ENCODE results near the gene IQCK.

The IQCK gene

GRCh38 chr16:19882186-19882585 is 164.1 kb downstream of the IQCK start:
- H3K27me3 ChIP-seq (ENCODE audit: low read depth, low read length): no peaks in the 10 kb centered on the region
- no peaks in the 10 kb centered on the region for H3K36me3 ChIP-seq (replicated peaks; ENCODE audit: low read depth, low read length)
- no peak overlapping the region for H3K4me2 ChIP-seq (ENCODE audit: low read length)
- peaks cover 29% of the 10 kb centered on the region; the same call in 1 of the 2 replicates for H3K79me2 ChIP-seq (ENCODE audit: low read length)
- H3K4me3 ChIP-seq (ENCODE audit: low read length): no peak overlapping the region
- no peak overlapping the region for H3K9ac ChIP-seq (ENCODE audit: low read length)
- H4K20me1 ChIP-seq (ENCODE audit: insufficient read depth, low read length): no peaks in the 10 kb centered on the region
- no peaks in the 10 kb centered on the region for H3K9me3 ChIP-seq (ENCODE audit: insufficient read depth, low read length)
- H3K27ac ChIP-seq (ENCODE audit: low read length): no peak overlapping the region
- no peak overlapping the region for H2AFZ ChIP-seq (ENCODE audit: low read depth, low read length)
- peaks cover 30% of the 10 kb centered on the region for H3K4me1 ChIP-seq (ENCODE audit: low read length)
- no peak for TF ChIP-seq CTCF (IDR thresholded peaks at IDR 0.05; ENCODE audit: low read depth, low read length)
- no peak for TF ChIP-seq EZH2phosphoT487 (IDR thresholded peaks at IDR 0.05; ENCODE audit: low read depth)

GRCh38 chr16:19882646-19883045 is 164.6 kb downstream of the IQCK start:
- Histone ChIP-seq H3K36me3 (replicated peaks; ENCODE audit: low read depth, low read length) (no peaks in the 10 kb centered on the region), H3K79me2 (ENCODE audit: low read length) (peaks cover 29% of the 10 kb centered on the region; the same call in 1 of the 2 replicates), H4K20me1 (ENCODE audit: insufficient read depth, low read length) (no peaks in the 10 kb centered on the region), H3K9ac (ENCODE audit: low read length) (no peak overlapping the region), H3K27me3 (ENCODE audit: low read depth, low read length) (no peaks in the 10 kb centered on the region), H3K4me2 (ENCODE audit: low read length) (peak overlapping the region; percentile 33), H3K9me3 (ENCODE audit: insufficient read depth, low read length) (no peaks in the 10 kb centered on the region), H3K4me1 (ENCODE audit: low read length) (peaks cover 30% of the 10 kb centered on the region), H3K4me3 (ENCODE audit: low read length) (peak overlapping the region; percentile 77; the same call in 1 of the 2 replicates), H3K27ac (ENCODE audit: low read length) (no peak overlapping the region), H2AFZ (ENCODE audit: low read depth, low read length) (no peak overlapping the region)
- no peak for TF ChIP-seq EZH2phosphoT487 (IDR thresholded peaks at IDR 0.05; ENCODE audit: low read depth)
- no peak for TF ChIP-seq CTCF (IDR thresholded peaks at IDR 0.05; ENCODE audit: low read depth, low read length)

- peak overlapping the region; percentile 71; the same call in 1 of the 2 replicates for H3K9ac ChIP-seq (ENCODE audit: low read length)
- H3K27ac ChIP-seq (ENCODE audit: low read length): no peak overlapping the region
- H3K27me3 ChIP-seq (ENCODE audit: low read depth, low read length): no peaks in the 10 kb centered on the region
- H3K36me3 ChIP-seq (replicated peaks; ENCODE audit: low read depth, low read length): no peaks in the 10 kb centered on the region
- no peaks in the 10 kb centered on the region for H4K20me1 ChIP-seq (ENCODE audit: insufficient read depth, low read length)
- H3K4me2 ChIP-seq (ENCODE audit: low read length): peak overlapping the region; percentile 33
- H3K9me3 ChIP-seq (ENCODE audit: insufficient read depth, low read length): no peaks in the 10 kb centered on the region
- peaks cover 34% of the 10 kb centered on the region for H3K4me1 ChIP-seq (ENCODE audit: low read length)
- no peak overlapping the region for H2AFZ ChIP-seq (ENCODE audit: low read depth, low read length)
- peak overlapping the region; percentile 77 for H3K4me3 ChIP-seq (ENCODE audit: low read length)
- TF ChIP-seq CTCF (IDR thresholded peaks at IDR 0.05; ENCODE audit: low read depth, low read length): no peak
- H3K79me2 ChIP-seq (ENCODE audit: low read length): peaks cover 29% of the 10 kb centered on the region; the same call in 1 of the 2 replicates
Observed at GRCh38 chr16:19883296-19883965, 165.4 kb downstream of the IQCK start.

GRCh38 chr16:19883966-19884485 is 166.0 kb downstream of the IQCK start:
- H3K9ac ChIP-seq (ENCODE audit: low read length): peak overlapping the region; percentile 71

More at GRCh38 chr16:19883966-19884485, 166.0 kb downstream of the IQCK start:
- no peak overlapping the region for H2AFZ ChIP-seq (ENCODE audit: low read depth, low read length)
- no peak for TF ChIP-seq EZH2phosphoT487 (IDR thresholded peaks at IDR 0.05; ENCODE audit: low read depth)
- no peak for TF ChIP-seq CTCF (IDR thresholded peaks at IDR 0.05; ENCODE audit: low read depth, low read length)
- no peaks in the 10 kb centered on the region for H3K9me3 ChIP-seq (ENCODE audit: insufficient read depth, low read length)
- no peaks in the 10 kb centered on the region for H3K36me3 ChIP-seq (replicated peaks; ENCODE audit: low read depth, low read length)
- H3K4me1 ChIP-seq (ENCODE audit: low read length): peaks cover 36% of the 10 kb centered on the region
- no peaks in the 10 kb centered on the region for H3K27me3 ChIP-seq (ENCODE audit: low read depth, low read length)
- H3K27ac ChIP-seq (ENCODE audit: low read length): no peak overlapping the region
- peak overlapping the region; percentile 77 for H3K4me3 ChIP-seq (ENCODE audit: low read length)
- H4K20me1 ChIP-seq (ENCODE audit: insufficient read depth, low read length): no peaks in the 10 kb centered on the region
- peak overlapping the region; percentile 33 for H3K4me2 ChIP-seq (ENCODE audit: low read length)
- peaks cover 24% of the 10 kb centered on the region; the same call in 1 of the 2 replicates for H3K79me2 ChIP-seq (ENCODE audit: low read length)
